ENCODE results near the gene TBCEL.

GRCh38 chr11:121129362-121130340 lies 105.7 kb downstream of the TBCEL start:
- TF ChIP-seq, protein P1, sequence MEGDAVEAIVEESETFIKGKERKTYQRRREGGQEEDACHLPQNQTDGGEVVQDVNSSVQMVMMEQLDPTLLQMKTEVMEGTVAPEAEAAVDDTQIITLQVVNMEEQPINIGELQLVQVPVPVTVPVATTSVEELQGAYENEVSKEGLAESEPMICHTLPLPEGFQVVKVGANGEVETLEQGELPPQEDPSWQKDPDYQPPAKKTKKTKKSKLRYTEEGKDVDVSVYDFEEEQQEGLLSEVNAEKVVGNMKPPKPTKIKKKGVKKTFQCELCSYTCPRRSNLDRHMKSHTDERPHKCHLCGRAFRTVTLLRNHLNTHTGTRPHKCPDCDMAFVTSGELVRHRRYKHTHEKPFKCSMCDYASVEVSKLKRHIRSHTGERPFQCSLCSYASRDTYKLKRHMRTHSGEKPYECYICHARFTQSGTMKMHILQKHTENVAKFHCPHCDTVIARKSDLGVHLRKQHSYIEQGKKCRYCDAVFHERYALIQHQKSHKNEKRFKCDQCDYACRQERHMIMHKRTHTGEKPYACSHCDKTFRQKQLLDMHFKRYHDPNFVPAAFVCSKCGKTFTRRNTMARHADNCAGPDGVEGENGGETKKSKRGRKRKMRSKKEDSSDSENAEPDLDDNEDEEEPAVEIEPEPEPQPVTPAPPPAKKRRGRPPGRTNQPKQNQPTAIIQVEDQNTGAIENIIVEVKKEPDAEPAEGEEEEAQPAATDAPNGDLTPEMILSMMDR (IDR thresholded peaks at IDR 0.05), result no peak
- no peak for TF ChIP-seq POLR2A (IDR thresholded peaks at IDR 0.05)

Data from upper lobe of left lung (tissue), 4 donors.